ENCODE measurements around the gene LLGL2.

- no peak for TF ChIP-seq CTCF (IDR thresholded peaks at IDR 0.05; ENCODE audit: low read depth, low read length)
- no peak for TF ChIP-seq POLR2A (IDR thresholded peaks at IDR 0.05; ENCODE audit: extremely low read depth, insufficient read length)
- TF ChIP-seq MYC (IDR thresholded peaks at IDR 0.05; ENCODE audit: low read depth, low read length), result no peak
These were observed 43.1 kb downstream of the LLGL2 start for GRCh38 chr17:75568412-75569255.

Data from NB4 (cell line).